ENCODE data around the gene NPHS1. TPM values are rescaled to one million over a fixed set of nuclear protein-coding genes. Genes with fewer than 3 reads are reported as not detected.

Gene NPHS1
- total RNA-seq, 4 donors from 2014 or later: not detected

GRCh38 chr19:35861640-35862160 lies 9.4 kb upstream of the NPHS1 start:
- no peak overlapping the region for H3K4me3 ChIP-seq
- 18 to 38% methylated on average over 2 to 4 of the region's 19 CpGs for WGBS, 2 donors (ENCODE audit: low coverage in 1 of 2)
- H3K4me1 ChIP-seq: peaks cover 0 to 16% (median 4%) of the 10 kb centered on the region in 3 donors
- no peak for TF ChIP-seq CTCF (IDR thresholded peaks at IDR 0.05)
- TF ChIP-seq POLR2AphosphoS5 (IDR thresholded peaks at IDR 0.05): no peak
- no peak for TF ChIP-seq POLR2A (IDR thresholded peaks at IDR 0.05)
- no peak for TF ChIP-seq EP300 (IDR thresholded peaks at IDR 0.05)
- ATAC-seq: no peak
- no peak overlapping the region for H3K27ac ChIP-seq
- H3K27me3 ChIP-seq: peaks cover 74% of the 10 kb centered on the region
- peaks cover 0 to 6% (median 0%) of the 10 kb centered on the region in 3 donors for H3K9me3 ChIP-seq
- H3K36me3 ChIP-seq: no peaks in the 10 kb centered on the region

DNA sequence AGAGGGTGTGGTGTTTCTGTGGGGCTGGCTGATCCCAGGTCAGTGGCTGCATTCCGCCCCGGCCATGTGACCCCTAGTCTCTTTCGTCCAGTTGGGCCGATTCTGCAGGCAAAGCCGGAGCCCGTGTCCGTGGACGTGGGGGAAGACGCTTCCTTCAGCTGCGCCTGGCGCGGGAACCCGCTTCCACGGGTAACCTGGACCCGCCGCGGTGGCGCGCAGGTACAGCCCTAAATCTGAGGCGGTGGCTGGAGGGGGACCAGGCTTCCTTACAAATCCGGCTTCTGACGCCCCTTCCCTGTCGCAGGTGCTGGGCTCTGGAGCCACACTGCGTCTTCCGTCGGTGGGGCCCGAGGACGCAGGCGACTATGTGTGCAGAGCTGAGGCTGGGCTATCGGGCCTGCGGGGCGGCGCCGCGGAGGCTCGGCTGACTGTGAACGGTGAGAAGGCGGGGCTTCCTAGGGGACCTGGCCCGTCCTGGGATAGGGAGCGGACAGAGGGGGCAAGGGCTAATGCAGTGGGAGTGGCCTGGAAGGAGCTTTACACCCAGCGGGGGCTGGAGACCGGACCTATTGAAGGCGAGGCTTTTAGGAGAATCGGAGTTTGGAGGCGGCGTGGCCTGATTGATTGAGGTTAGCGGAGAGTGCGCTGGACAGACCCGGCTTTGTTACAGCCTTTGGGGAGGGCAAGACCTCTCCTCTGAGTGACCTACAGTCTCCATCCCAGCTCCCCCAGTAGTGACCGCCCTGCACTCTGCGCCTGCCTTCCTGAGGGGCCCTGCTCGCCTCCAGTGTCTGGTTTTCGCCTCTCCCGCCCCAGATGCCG lies 8.7 kb upstream of the NPHS1 start:
- ATAC-seq: no peak

DNA sequence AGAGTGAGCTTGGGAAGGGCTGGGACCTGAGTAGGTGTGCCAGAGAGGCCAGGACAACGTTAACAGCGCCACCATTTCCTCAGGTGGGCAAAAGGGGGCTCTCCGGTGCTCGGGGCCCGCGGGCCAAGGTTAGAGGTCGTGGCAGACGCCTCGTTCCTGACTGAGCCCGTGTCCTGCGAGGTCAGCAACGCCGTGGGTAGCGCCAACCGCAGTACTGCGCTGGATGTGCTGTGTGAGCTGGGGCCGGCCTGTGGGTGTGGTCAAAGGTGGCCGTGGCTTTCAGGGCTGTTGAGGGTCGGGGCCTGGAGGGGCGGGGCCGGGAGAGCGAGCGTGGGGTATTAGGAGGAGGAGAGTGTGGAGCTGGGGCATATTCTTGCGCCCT lies 8.1 kb upstream of the NPHS1 start:
- Histone ChIP-seq H3K36me3 (no peaks in the 10 kb centered on the region), H3K4me1 (peaks cover 0 to 26% (median 11%) of the 10 kb centered on the region in 3 donors), H3K4me3 (no peak overlapping the region), H3K9me3 (peaks cover 0 to 6% (median 0%) of the 10 kb centered on the region in 3 donors), H3K27me3 (peaks cover 78% of the 10 kb centered on the region), H3K27ac (no peak overlapping the region)
- TF ChIP-seq CTCF (IDR thresholded peaks at IDR 0.05): no peak
- TF ChIP-seq POLR2A (IDR thresholded peaks at IDR 0.05): no peak
- TF ChIP-seq EP300 (IDR thresholded peaks at IDR 0.05): no peak
- no peak for TF ChIP-seq POLR2AphosphoS5 (IDR thresholded peaks at IDR 0.05)
- ATAC-seq: no peak
- WGBS, 2 donors (ENCODE audit: low coverage in 1 of 2): 35% methylated on average over 11 of the region's 24 CpGs; no CpG with 5 or more reads in 1 of the 2 donors

More for the DNA sequence above, 8.7 kb upstream of the NPHS1 start:
- WGBS, 2 donors (ENCODE audit: low coverage in 1 of 2): 30 to 46% methylated on average over 4 to 12 of the region's 55 CpGs
- no peak overlapping the region for H3K4me3 ChIP-seq
- no peak overlapping the region for H3K27ac ChIP-seq
- no peaks in the 10 kb centered on the region for H3K36me3 ChIP-seq
- peaks cover 77% of the 10 kb centered on the region for H3K27me3 ChIP-seq
- H3K4me1 ChIP-seq: peaks cover 0 to 22% (median 10%) of the 10 kb centered on the region in 3 donors
- peaks cover 0 to 6% (median 0%) of the 10 kb centered on the region in 3 donors for H3K9me3 ChIP-seq
- TF ChIP-seq POLR2AphosphoS5 (IDR thresholded peaks at IDR 0.05) (no peak), POLR2A (IDR thresholded peaks at IDR 0.05) (no peak), CTCF (IDR thresholded peaks at IDR 0.05) (no peak), EP300 (IDR thresholded peaks at IDR 0.05) (no peak)

DNA sequence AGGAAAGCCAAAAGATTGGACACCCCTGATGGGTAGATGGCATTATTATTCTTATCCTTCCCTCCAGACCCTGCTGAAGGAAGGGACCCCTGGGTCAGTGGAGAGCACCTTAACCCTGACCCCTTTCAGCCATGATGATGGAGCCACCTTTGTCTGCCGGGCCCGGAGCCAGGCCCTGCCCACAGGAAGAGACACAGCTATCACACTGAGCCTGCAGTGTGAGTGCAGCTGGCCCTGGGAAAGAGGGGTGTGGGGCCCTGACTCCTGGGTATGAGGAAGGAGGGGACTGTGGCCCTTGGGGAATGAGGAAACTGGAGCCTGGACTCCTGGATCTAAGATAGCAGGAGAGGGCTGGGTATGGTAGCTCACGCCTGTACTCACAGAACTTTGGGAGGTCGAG lies 7.1 kb upstream of the NPHS1 start:
- peaks cover 85% of the 10 kb centered on the region for H3K27me3 ChIP-seq
- no peak for TF ChIP-seq CTCF (IDR thresholded peaks at IDR 0.05)
- no peak for TF ChIP-seq POLR2A (IDR thresholded peaks at IDR 0.05)
- no peak for TF ChIP-seq POLR2AphosphoS5 (IDR thresholded peaks at IDR 0.05)
- no peak for TF ChIP-seq EP300 (IDR thresholded peaks at IDR 0.05)
- H3K4me1 ChIP-seq: peaks cover 0 to 26% (median 11%) of the 10 kb centered on the region in 3 donors
- no peak overlapping the region for H3K4me3 ChIP-seq
- WGBS, 2 donors (ENCODE audit: low coverage in 1 of 2): 80 to 100% methylated on average over 1 to 2 of the region's 4 CpGs
- H3K36me3 ChIP-seq: no peaks in the 10 kb centered on the region
- H3K9me3 ChIP-seq: peaks cover 0 to 6% (median 0%) of the 10 kb centered on the region in 3 donors
- H3K27ac ChIP-seq: no peak overlapping the region
- no peak for ATAC-seq

Data from gastroesophageal sphincter (tissue), 4 donors.